ENCODE data around the gene JADE2.

GRCh38 chr5:134611515-134611914, 86.0 kb downstream of the JADE2 start:
- TF ChIP-seq, protein P1, sequence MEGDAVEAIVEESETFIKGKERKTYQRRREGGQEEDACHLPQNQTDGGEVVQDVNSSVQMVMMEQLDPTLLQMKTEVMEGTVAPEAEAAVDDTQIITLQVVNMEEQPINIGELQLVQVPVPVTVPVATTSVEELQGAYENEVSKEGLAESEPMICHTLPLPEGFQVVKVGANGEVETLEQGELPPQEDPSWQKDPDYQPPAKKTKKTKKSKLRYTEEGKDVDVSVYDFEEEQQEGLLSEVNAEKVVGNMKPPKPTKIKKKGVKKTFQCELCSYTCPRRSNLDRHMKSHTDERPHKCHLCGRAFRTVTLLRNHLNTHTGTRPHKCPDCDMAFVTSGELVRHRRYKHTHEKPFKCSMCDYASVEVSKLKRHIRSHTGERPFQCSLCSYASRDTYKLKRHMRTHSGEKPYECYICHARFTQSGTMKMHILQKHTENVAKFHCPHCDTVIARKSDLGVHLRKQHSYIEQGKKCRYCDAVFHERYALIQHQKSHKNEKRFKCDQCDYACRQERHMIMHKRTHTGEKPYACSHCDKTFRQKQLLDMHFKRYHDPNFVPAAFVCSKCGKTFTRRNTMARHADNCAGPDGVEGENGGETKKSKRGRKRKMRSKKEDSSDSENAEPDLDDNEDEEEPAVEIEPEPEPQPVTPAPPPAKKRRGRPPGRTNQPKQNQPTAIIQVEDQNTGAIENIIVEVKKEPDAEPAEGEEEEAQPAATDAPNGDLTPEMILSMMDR (IDR thresholded peaks at IDR 0.05): no peak
- no peak for TF ChIP-seq POLR2A (IDR thresholded peaks at IDR 0.05)
- TF ChIP-seq POLR2AphosphoS5 (IDR thresholded peaks at IDR 0.05): no peak
- no peak for TF ChIP-seq EP300 (IDR thresholded peaks at IDR 0.05)

Data from sigmoid colon (tissue), 4 donors.